Transverse colon (tissue), 4 donors: ENCODE data around the gene APPBP2. TPM values are rescaled to one million over a fixed set of nuclear protein-coding genes. Genes with fewer than 3 reads are reported as not detected.

Source experiments
- DNase-seq: peaks from one replicate; pipeline ENCODE4 v3.0.0-alpha.2; 2019
- H3K27ac ChIP-seq, 4 donors: fragments of 200-600 bp; sonication (generic); 2 replicates each; pipeline ENCODE4 v1.5.1; 2016 to 2018; ENCODE audit warnings: inconsistent platforms in 4 of 4
- H3K27me3 ChIP-seq: fragments of 200-600 bp; sonication (generic); 2 replicates; pipeline ENCODE4 v1.5.1; 2017; ENCODE audit warnings: inconsistent platforms
- H3K36me3 ChIP-seq, 4 donors: fragments of 200-600 bp; sonication (generic); 2 replicates each; pipeline ENCODE4 v1.5.1; 2017 to 2019; ENCODE audit warnings: inconsistent platforms in 4 of 4
- H3K4me1 ChIP-seq, 4 donors: fragments of 200-600 bp; sonication (generic); 2 replicates each; pipeline ENCODE4 v1.5.1; 2017 to 2020; ENCODE audit warnings: inconsistent platforms in 4 of 4
- H3K4me3 ChIP-seq, 4 donors: fragments of 200-600 bp; sonication (generic); 1 replicate in 1 of 4; 2 replicates in 3 of 4; pipeline versions ENCODE4 v1.5.1 to v1.6.1; 2017 to 2019; ENCODE audit warnings: inconsistent platforms in 4 of 4
- H3K9me3 ChIP-seq, 2 donors: fragments of 200-600 bp; sonication (generic); 2 replicates each; pipeline ENCODE4 v1.5.1; 2017 to 2019; ENCODE audit warnings: inconsistent platforms in 2 of 2
- EP300 ChIP-seq: sonication (generic); formaldehyde crosslinking; IDR thresholded peaks from one replicate; pipeline ENCODE4 v1.6.1; 2017; ENCODE audit warnings: antibody characterized with exemption, low read depth
- POLR2A ChIP-seq: fragments of 450-650 bp; IDR thresholded peaks from one replicate; pipeline ENCODE4 v1.6.1; 2016; ENCODE audit warnings: antibody characterized with exemption, mild to moderate bottlenecking, moderate library complexity
- POLR2AphosphoS5 ChIP-seq, 3 donors: sonication (generic); formaldehyde crosslinking; IDR thresholded peaks; one replicate each; pipeline ENCODE4 v1.6.1; 2016; ENCODE audit warnings: antibody characterized with exemption in 3 of 3
- WGBS, 2 donors: methylation state at CpG; one replicate each; pipeline ENCODE4 v1.1.5; 2018; ENCODE audit warnings: low coverage in 1 of 2; 5-methylcytosine and 5-hydroxymethylcytosine counted together
- in situ Hi-C, 4 donors: fragments of 200-750 bp; cut with MboI; loops; one replicate each; pipeline versions ENCODE4 v1.15.0 to v1.15.1; 2017; ENCODE audit warnings: low sequenced_read_pairs in 3 of 4, low pct_ligation_motif_present in 1 of 4, low pct_unique_long_range_greater_than_20kb in 1 of 4
- intact Hi-C: fragments of 100-400 bp; cut with DNase I; formaldehyde crosslinking; loops from one replicate; pipeline ENCODE4 v1.15.1; 2023; ENCODE audit warnings: low total_unique reads
- total RNA-seq, 4 donors: library from RNA; depleted of rRNA; stranded (reverse); fragments of >200 nt; gene quantifications; one replicate each; pipeline ENCODE4 v1.1.0, GENCODE V29; 2016
- TF ChIP-seq, protein P1 (sequence below), 5 experiments: fragments of 200-600 bp in 3 of 5; fragments of 450-650 bp in 2 of 5; sonication (generic) in 3 of 5; IDR thresholded peaks; 1 replicate in 2 of 5; 2 replicates in 3 of 5; pipeline ENCODE4 v1.5.1; 2016 to 2017; ENCODE audit warnings: antibody characterized with exemption in 5 of 5, inconsistent platforms in 3 of 5, mild to moderate bottlenecking in 2 of 5, moderate library complexity in 1 of 5

APPBP2 gene
- total RNA-seq, 4 donors from 2014 or later, result 10.1 to 24.8 (median 18.4) TPM

DNA sequence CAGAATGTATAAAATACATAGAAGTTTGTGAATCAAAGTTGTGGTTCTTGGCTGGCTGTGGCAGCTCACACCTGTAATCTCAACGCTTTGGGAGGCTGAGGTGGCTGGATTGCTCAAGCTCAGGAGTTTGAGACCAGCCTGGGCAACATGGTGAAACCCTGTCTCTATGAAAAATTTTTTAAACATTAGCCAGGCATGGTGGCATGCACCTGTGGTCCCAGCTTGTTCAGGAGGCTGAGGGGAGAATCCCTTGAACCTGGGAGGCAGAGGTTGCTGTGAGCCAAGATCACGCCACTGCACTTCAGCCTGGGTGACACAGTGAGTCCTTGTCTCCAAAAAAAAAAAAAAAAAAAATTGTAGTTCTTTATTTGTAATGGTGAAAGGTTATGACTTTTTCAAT, 13.8 kb upstream of the APPBP2 start:
- Histone ChIP-seq H3K4me3 (no peak overlapping the region), H3K9me3 (no peaks in the 10 kb centered on the region), H3K27me3 (no peaks in the 10 kb centered on the region), H3K27ac (no peak overlapping the region), H3K4me1 (peaks cover 0 to 5% (median 3%) of the 10 kb centered on the region in 4 donors), H3K36me3 (no peaks in the 10 kb centered on the region)
- intact Hi-C loops (no loop called here), in situ Hi-C loops (no loop called here)
- no peak for DNase-seq
- no peak for TF ChIP-seq POLR2AphosphoS5 (IDR thresholded peaks at IDR 0.05)
- TF ChIP-seq, protein P1, sequence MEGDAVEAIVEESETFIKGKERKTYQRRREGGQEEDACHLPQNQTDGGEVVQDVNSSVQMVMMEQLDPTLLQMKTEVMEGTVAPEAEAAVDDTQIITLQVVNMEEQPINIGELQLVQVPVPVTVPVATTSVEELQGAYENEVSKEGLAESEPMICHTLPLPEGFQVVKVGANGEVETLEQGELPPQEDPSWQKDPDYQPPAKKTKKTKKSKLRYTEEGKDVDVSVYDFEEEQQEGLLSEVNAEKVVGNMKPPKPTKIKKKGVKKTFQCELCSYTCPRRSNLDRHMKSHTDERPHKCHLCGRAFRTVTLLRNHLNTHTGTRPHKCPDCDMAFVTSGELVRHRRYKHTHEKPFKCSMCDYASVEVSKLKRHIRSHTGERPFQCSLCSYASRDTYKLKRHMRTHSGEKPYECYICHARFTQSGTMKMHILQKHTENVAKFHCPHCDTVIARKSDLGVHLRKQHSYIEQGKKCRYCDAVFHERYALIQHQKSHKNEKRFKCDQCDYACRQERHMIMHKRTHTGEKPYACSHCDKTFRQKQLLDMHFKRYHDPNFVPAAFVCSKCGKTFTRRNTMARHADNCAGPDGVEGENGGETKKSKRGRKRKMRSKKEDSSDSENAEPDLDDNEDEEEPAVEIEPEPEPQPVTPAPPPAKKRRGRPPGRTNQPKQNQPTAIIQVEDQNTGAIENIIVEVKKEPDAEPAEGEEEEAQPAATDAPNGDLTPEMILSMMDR (IDR thresholded peaks at IDR 0.05), result no peak
- TF ChIP-seq POLR2A, result no peak
- no peak for TF ChIP-seq EP300
- 88 to 100% methylated on average over 1 to 2 of the region's 2 CpGs for WGBS, 2 donors

DNA sequence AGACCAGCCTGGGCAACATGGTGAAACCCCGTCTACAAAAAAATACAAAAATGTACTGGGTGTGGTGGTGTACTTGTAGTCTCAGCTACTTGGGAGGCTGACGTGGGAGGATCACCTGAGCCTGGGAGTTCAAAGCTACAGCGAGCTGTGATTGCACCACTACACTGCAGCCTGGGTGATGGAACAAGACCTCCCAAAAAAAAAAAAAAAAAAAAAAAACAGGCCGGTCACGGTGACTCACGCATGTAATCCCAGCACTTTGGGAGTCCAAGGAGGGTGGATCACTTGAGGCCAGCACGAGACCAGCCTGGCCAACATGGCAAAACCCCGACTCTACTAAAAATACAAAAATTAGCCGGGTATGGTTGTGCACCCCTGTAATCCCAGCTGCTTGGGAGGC, 12.7 kb upstream of the APPBP2 start:
- in situ Hi-C loops, result no loop called here
- WGBS, 2 donors, result 78 to 92% methylated on average over 6 to 9 of the region's 9 CpGs
- Histone ChIP-seq H3K27me3 (no peaks in the 10 kb centered on the region), H3K27ac (no peak overlapping the region), H3K36me3 (no peaks in the 10 kb centered on the region), H3K4me1 (peaks cover 0 to 12% (median 5%) of the 10 kb centered on the region in 4 donors), H3K9me3 (no peaks in the 10 kb centered on the region), H3K4me3 (no peak overlapping the region)
- no peak for DNase-seq
- intact Hi-C loops, result no loop called here
- TF ChIP-seq POLR2A, result no peak
- TF ChIP-seq, protein P1 (IDR thresholded peaks at IDR 0.05), result no peak

DNA sequence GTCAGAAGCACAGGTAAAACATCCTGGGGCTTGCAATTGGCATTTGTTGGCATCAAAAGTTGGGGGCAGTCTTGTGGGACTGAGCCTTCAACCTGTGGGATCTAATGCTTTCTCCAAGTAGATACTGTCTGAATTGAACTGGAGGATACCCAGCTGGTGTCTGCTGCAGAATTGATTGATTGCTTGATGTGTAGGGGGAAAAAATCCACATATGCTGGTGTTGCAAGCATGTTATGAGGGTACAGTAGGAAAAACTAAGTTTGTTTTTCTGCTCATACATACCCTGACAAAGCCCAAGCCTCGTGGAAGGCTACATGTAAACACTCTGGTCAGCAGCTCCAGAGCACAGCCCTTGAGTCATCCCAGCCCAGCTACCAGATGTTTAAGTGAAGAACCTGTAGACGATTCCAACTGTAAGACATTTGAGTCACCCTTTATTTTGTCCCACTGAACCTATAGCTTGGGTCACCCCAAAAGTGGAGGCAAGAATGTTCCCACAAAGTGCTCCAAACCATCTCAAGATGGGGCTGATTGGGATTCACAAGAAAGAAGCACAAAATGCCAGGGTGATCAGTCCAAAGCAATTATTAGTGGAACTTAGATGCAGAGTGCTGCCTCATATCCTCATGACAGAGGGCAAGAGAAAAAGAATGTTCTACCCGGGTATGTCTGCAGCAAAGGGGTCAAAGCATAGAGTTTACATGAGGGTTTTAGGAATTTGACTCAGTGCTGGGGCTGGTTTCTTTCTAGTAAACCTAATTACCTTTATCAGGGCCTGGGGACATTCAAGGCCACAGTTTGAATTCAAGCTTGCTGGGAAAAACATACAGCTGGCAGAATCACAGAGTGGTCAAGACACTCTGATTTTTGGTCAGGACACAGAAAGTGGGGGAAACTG, 9.6 kb upstream of the APPBP2 start:
- in situ Hi-C loops (no loop called here), intact Hi-C loops (no loop called here)
- TF ChIP-seq, protein P1 (IDR thresholded peaks at IDR 0.05), result no peak
- TF ChIP-seq EP300 (no peak), POLR2AphosphoS5 (IDR thresholded peaks at IDR 0.05) (no peak), POLR2A (no peak)
- no peaks in the 10 kb centered on the region for H3K27me3 ChIP-seq
- H3K4me1 ChIP-seq, result peaks cover 0 to 12% (median 5%) of the 10 kb centered on the region in 4 donors
- no peak overlapping the region for H3K4me3 ChIP-seq
- H3K36me3 ChIP-seq, result no peaks in the 10 kb centered on the region
- no peaks in the 10 kb centered on the region for H3K9me3 ChIP-seq
- H3K27ac ChIP-seq, result no peak overlapping the region
- 59 to 75% methylated on average over 1 to 3 of the region's 3 CpGs for WGBS, 2 donors
- DNase-seq, result no peak

DNA sequence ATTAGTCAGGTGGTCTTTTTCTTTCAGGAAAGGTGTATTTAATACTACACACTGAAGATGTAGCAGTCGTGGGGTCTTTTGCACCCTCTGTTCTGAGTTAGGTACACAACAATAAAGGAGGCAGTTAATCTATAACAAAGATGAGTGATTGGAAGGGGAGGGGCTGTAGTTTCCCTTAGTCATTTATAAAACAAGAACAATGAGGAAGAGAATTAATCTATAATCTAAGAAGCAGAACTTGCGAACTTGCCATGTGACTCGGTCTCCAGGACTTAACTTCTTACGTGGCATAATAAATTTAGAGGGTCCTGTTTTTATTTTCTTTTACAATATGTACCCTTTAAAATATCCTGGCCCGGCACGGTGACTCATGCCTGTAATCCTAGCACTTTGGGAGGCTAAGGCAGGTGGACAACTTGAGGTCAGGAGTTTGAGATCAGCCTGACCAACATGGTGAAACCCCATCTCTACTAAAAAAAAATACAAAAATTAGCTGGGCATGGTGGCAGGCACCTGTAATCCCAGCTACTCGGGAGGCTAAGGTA, 8.6 kb upstream of the APPBP2 start:
- intact Hi-C loops, result no loop called here
- DNase-seq, result no peak
- TF ChIP-seq, protein P1 (IDR thresholded peaks at IDR 0.05), result no peak
- TF ChIP-seq POLR2A (no peak), EP300 (no peak), POLR2AphosphoS5 (IDR thresholded peaks at IDR 0.05) (no peak)
- H3K9me3 ChIP-seq, result no peaks in the 10 kb centered on the region
- peak overlapping the region in 1 of 4 donors; percentile 17 for H3K27ac ChIP-seq
- H3K36me3 ChIP-seq, result no peaks in the 10 kb centered on the region
- H3K4me1 ChIP-seq, result peaks cover 0 to 12% (median 5%) of the 10 kb centered on the region in 4 donors
- 31 to 61% methylated on average over 7 of the region's 7 CpGs for WGBS, 2 donors
- no peak overlapping the region for H3K4me3 ChIP-seq
- in situ Hi-C loops, result no loop called here
- no peaks in the 10 kb centered on the region for H3K27me3 ChIP-seq
